Neural progenitor cell (in vitro differentiated cells): ENCODE data around the gene BFSP1. TPM values are rescaled to one million over a fixed set of nuclear protein-coding genes. Genes with fewer than 3 reads are reported as not detected.

Experiments used
- DNase-seq: peaks from one replicate; pipeline ENCODE4 v3.0.0-alpha.2; 2016; ENCODE audit warnings: low spot score
- H2AFZ ChIP-seq: fragments of 200-600 bp; sonication (generic); replicated peaks from 2 replicates; pipeline ENCODE4 v1.6.1; 2016; ENCODE audit warnings: antibody characterized with exemption
- H3F3A ChIP-seq: fragments of 200-600 bp; sonication (generic); 2 replicates; pipeline ENCODE4 v1.6.1; 2016; ENCODE audit warnings: antibody characterized with exemption, low read depth
- H3K27ac ChIP-seq: fragments of 200-600 bp; sonication (generic); 2 replicates; pipeline ENCODE4 v1.5.1; 2016; ENCODE audit warnings: mild to moderate bottlenecking
- H3K27me3 ChIP-seq: fragments of 200-600 bp; sonication (generic); 2 replicates; pipeline ENCODE4 v1.6.1; 2016; ENCODE audit warnings: mild to moderate bottlenecking, moderate library complexity
- H3K36me3 ChIP-seq: fragments of 200-600 bp; sonication (generic); 2 replicates; pipeline ENCODE4 v1.5.1; 2016
- H3K4me1 ChIP-seq: fragments of 200-600 bp; sonication (generic); 2 replicates; pipeline ENCODE4 v1.6.1; 2016; ENCODE audit warnings: mixed run types
- H3K4me2 ChIP-seq: fragments of 200-600 bp; sonication (generic); 2 replicates; pipeline ENCODE4 v1.6.1; 2016
- H3K4me3 ChIP-seq: fragments of 200-600 bp; sonication (generic); 2 replicates; pipeline ENCODE4 v1.5.1; 2016
- H3K79me2 ChIP-seq: fragments of 200-600 bp; sonication (generic); 2 replicates; pipeline ENCODE4 v1.6.1; 2016; ENCODE audit warnings: low read depth
- H3K9ac ChIP-seq: fragments of 200-600 bp; sonication (generic); 2 replicates; pipeline ENCODE4 v1.6.1; 2016
- H3K9me3 ChIP-seq: fragments of 200-600 bp; sonication (generic); 2 replicates; pipeline ENCODE4 v1.5.1; 2016; ENCODE audit warnings: low read depth
- H4K20me1 ChIP-seq: fragments of 200-600 bp; sonication (generic); 2 replicates; pipeline ENCODE4 v1.6.1; 2016; ENCODE audit warnings: low read depth
- H3K27ac Mint-ChIP-seq: 3 replicates; pipeline ENCODE4 v1.8.0; 2021; ENCODE audit warnings: mixed read lengths
- H3K27me3 Mint-ChIP-seq: 2 replicates; pipeline ENCODE4 v1.8.0; 2022; ENCODE audit warnings: low read depth, mild to moderate bottlenecking, inconsistent platforms, moderate library complexity, mixed read lengths; ENCODE audit not compliant: insufficient read depth
- H3K36me3 Mint-ChIP-seq: 3 replicates; pipeline ENCODE4 v1.8.0; 2021; ENCODE audit warnings: mixed read lengths
- H3K4me1 Mint-ChIP-seq: 3 replicates; pipeline ENCODE4 v1.8.0; 2021; ENCODE audit warnings: mixed read lengths
- H3K4me3 Mint-ChIP-seq: 3 replicates; pipeline ENCODE4 v1.8.0; 2021; ENCODE audit warnings: mild to moderate bottlenecking, moderate library complexity, mixed read lengths
- H3K9me3 Mint-ChIP-seq: 3 replicates; pipeline ENCODE4 v1.8.0; 2020; ENCODE audit warnings: mixed read lengths
- EZH2 ChIP-seq: fragments of 200-600 bp; sonication (generic); IDR thresholded peaks from 2 replicates; pipeline ENCODE4 v1.6.1; 2017; ENCODE audit warnings: antibody characterized with exemption, mild to moderate bottlenecking, moderate library complexity
- EZH2phosphoT487 ChIP-seq: fragments of 200-600 bp; sonication (generic); IDR thresholded peaks from 2 replicates; pipeline ENCODE4 v1.6.1; 2017; ENCODE audit warnings: antibody characterized with exemption
- total RNA-seq: library from RNA; depleted of rRNA; stranded (reverse); fragments of >200 nt; gene quantifications from 2 replicates; pipeline ENCODE4 v1.2.3, GENCODE V29; 2015; ENCODE audit warnings: low replicate concordance
- TF ChIP-seq, protein P1 (sequence below): fragments of 200-600 bp; sonication (generic); IDR thresholded peaks from 2 replicates; pipeline ENCODE4 v1.5.1; 2017; ENCODE audit warnings: antibody characterized with exemption, mild to moderate bottlenecking

Gene BFSP1
- total RNA-seq, 1 donor from 2014 or later, result not detected

DNA sequence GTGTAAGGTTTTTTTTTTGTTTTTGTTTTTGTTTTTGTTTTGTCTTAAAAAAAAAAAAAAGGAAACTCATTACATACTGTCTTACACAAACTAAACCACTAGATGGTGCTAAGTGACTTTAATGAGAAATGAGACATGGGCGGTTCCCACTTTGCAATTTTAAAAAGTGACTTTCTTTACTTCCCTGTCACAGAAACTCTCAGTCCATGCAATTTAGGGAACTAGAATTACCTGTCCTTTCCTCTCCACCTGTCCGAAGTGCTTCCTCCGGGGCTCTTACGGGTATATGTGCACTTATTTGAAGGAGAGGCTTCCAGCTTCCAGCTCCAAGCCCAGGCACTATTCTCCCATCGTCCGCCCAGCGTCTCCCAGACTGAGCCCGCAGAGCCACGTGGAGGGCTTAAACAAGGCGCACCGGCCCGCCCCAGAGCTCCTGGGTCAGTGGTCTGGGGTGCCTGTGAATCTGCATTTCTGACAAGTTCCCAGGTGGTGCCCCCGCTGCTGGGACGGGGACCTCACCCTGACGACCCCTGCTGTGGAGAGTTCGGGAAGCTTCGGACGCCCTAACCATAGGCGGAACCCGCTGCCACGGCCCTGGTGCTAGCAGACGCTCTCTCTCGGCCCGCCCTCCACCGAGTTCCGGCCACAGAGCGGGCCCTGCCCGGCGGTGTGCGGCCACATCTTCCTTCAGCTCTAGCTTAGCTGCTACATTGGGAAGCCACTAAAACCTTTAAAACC, 26.1 kb downstream of the BFSP1 start:
- Mint-ChIP-seq H3K27ac (no peak overlapping the region), H3K36me3 (no peaks in the 10 kb centered on the region), H3K9me3 (no peaks in the 10 kb centered on the region), H3K27me3 (peaks cover 20% of the 10 kb centered on the region), H3K4me3 (peak overlapping the region; percentile 75), H3K4me1 (peaks cover 5% of the 10 kb centered on the region)
- no peaks in the 10 kb centered on the region for H4K20me1 ChIP-seq
- TF ChIP-seq, protein P1, sequence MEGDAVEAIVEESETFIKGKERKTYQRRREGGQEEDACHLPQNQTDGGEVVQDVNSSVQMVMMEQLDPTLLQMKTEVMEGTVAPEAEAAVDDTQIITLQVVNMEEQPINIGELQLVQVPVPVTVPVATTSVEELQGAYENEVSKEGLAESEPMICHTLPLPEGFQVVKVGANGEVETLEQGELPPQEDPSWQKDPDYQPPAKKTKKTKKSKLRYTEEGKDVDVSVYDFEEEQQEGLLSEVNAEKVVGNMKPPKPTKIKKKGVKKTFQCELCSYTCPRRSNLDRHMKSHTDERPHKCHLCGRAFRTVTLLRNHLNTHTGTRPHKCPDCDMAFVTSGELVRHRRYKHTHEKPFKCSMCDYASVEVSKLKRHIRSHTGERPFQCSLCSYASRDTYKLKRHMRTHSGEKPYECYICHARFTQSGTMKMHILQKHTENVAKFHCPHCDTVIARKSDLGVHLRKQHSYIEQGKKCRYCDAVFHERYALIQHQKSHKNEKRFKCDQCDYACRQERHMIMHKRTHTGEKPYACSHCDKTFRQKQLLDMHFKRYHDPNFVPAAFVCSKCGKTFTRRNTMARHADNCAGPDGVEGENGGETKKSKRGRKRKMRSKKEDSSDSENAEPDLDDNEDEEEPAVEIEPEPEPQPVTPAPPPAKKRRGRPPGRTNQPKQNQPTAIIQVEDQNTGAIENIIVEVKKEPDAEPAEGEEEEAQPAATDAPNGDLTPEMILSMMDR, result peak; percentile 77
- no peak for TF ChIP-seq EZH2
- H3K79me2 ChIP-seq, result no peaks in the 10 kb centered on the region
- peak overlapping the region; percentile 88 for H2AFZ ChIP-seq
- no peaks in the 10 kb centered on the region for H3K9me3 ChIP-seq
- H3K36me3 ChIP-seq, result no peaks in the 10 kb centered on the region
- H3K27ac ChIP-seq, result no peak overlapping the region
- H3K9ac ChIP-seq, result no peak overlapping the region
- peak overlapping the region; percentile 85 for H3K4me2 ChIP-seq
- H3K4me3 ChIP-seq, result peak overlapping the region; percentile 29
- H3K4me1 ChIP-seq, result no peaks in the 10 kb centered on the region
- H3K27me3 ChIP-seq, result peaks cover 49% of the 10 kb centered on the region
- peak; percentile 78 for DNase-seq
- H3F3A ChIP-seq, result no peaks in the 10 kb centered on the region

DNA sequence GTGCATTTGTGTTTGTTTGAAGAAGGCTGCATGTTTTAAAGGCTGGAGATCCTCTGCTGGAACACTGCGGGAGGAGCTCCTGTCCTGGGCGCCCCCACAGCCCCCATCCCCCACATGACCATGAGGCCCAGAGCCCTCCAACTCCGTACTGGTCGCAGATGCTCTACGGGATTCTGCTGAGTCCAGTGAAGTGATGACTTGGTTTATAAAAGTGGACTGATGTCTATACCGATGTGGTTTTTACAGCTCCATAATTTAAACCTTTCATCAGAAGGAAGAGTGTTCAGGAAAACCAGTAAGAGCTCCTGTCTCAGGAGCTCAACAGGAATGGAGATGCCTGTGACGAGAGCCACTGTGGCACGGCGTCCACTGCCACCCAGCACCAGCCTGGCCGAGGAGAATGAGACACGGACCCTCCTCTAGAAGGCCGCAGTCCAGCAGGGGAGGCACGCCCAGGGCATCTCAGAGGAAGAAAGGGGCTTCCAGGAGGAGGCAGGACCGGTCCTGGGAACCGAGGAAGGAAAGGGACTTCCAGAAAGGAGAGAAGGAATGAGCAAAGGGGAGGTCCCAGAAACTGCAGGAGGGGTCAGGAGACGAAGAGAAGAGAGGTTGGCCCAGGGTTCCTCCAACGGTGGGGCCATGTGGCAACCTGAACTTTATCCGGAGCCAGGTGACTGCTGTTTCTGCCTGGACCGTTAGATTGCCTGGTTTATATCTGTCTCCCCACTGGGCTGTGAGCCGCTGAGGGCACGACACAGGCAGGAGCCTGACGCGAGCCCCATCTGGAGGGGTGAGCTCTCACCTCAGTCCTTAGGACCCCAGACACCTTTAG, 26.9 kb downstream of the BFSP1 start:
- H2AFZ ChIP-seq, result peak overlapping the region; percentile 88
- no peak overlapping the region for H3K4me3 Mint-ChIP-seq
- no peaks in the 10 kb centered on the region for H3F3A ChIP-seq
- no peak for DNase-seq
- H3K27ac ChIP-seq, result no peak overlapping the region
- H3K4me3 ChIP-seq, result no peak overlapping the region
- peaks cover 18% of the 10 kb centered on the region for H3K27me3 Mint-ChIP-seq
- H3K4me1 ChIP-seq, result no peaks in the 10 kb centered on the region
- H4K20me1 ChIP-seq, result no peaks in the 10 kb centered on the region
- H3K4me1 Mint-ChIP-seq, result peaks cover 5% of the 10 kb centered on the region
- peaks cover 44% of the 10 kb centered on the region for H3K27me3 ChIP-seq
- no peaks in the 10 kb centered on the region for H3K36me3 Mint-ChIP-seq
- H3K79me2 ChIP-seq, result no peaks in the 10 kb centered on the region
- H3K9ac ChIP-seq, result no peak overlapping the region
- TF ChIP-seq, protein P1, result no peak
- no peak for TF ChIP-seq EZH2
- TF ChIP-seq EZH2phosphoT487, result no peak
- no peaks in the 10 kb centered on the region for H3K36me3 ChIP-seq
- H3K9me3 Mint-ChIP-seq, result no peaks in the 10 kb centered on the region
- peak overlapping the region; percentile 85 for H3K4me2 ChIP-seq
- no peaks in the 10 kb centered on the region for H3K9me3 ChIP-seq
- H3K27ac Mint-ChIP-seq, result no peak overlapping the region

DNA sequence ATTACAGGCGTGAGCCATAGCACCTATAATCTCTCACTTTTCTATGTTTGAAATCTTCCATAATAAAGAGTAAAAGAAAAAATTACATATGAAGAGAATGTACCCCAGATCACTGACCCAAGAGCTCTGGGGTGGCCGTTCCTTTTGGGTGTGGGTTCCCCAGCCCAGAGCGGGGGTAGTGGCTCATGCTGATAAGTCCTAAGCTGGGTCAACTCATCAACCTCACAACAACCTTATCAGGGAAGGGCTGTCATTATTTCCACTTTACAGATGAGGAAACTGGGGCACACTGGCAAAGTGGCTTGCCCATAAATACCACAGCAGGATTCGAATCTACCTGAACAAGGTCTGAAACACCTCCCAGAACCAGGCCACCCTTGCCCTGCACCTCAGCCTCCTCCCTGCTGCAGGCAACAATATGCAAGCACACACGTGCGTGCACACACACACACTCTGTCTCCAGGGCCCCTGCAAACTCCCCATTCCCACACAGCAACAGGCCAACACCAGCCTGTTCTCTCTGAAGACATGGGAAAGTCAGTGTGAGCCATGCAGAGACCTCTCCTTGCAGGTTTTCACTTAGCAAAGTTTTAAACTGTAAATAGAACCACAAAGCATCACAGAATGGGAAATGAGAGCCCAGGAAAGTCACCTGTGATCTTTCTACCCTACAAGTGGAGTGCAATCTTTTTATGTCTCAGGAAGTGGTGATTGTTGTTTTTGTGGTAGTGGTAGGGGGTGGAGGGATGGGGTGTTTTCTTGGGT, 27.7 kb downstream of the BFSP1 start:
- H3K27ac Mint-ChIP-seq, result no peak overlapping the region
- peaks cover 20% of the 10 kb centered on the region for H3K27me3 Mint-ChIP-seq
- no peaks in the 10 kb centered on the region for H3K9me3 ChIP-seq

More for the DNA sequence above, 27.7 kb downstream of the BFSP1 start:
- Histone ChIP-seq H3K27me3 (peaks cover 36% of the 10 kb centered on the region), H3K4me3 (no peak overlapping the region), H3F3A (no peaks in the 10 kb centered on the region), H3K79me2 (no peaks in the 10 kb centered on the region), H3K36me3 (no peaks in the 10 kb centered on the region), H3K4me2 (no peak overlapping the region), H4K20me1 (no peaks in the 10 kb centered on the region), H3K9ac (no peak overlapping the region), H2AFZ (no peak overlapping the region), H3K27ac (no peak overlapping the region), H3K4me1 (no peaks in the 10 kb centered on the region)
- H3K36me3 Mint-ChIP-seq, result no peaks in the 10 kb centered on the region
- no peaks in the 10 kb centered on the region for H3K9me3 Mint-ChIP-seq
- H3K4me3 Mint-ChIP-seq, result no peak overlapping the region
- no peak for DNase-seq
- TF ChIP-seq EZH2 (no peak), EZH2phosphoT487 (no peak)
- TF ChIP-seq, protein P1, result no peak
- peaks cover 5% of the 10 kb centered on the region for H3K4me1 Mint-ChIP-seq
